Neural cell (in vitro differentiated cells): ENCODE results near the gene PTTG1.

Experiments
- MXI1 ChIP-seq: fragments of 450-650 bp; conservative IDR thresholded peaks from 2 replicates; pipeline ENCODE4 v1.6.1; 2014; ENCODE audit warnings: antibody characterized with exemption, mild to moderate bottlenecking; ENCODE audit not compliant: poor library complexity, severe bottlenecking
- TAF1 ChIP-seq: IDR thresholded peaks from 2 replicates; pipeline ENCODE4 v1.6.1; 2012; ENCODE audit warnings: low read depth
- TF ChIP-seq, protein P1 (sequence below): fragments of 450-650 bp; IDR thresholded peaks from 2 replicates; pipeline ENCODE4 v1.5.1; 2014; ENCODE audit warnings: antibody characterized with exemption, mild to moderate bottlenecking, moderate library complexity; ENCODE audit not compliant: poor library complexity, severe bottlenecking
- TF ChIP-seq, protein P2 (sequence below): IDR thresholded peaks from 2 replicates; pipeline ENCODE4 v1.6.1; 2012; ENCODE audit warnings: borderline replicate concordance

DNA sequence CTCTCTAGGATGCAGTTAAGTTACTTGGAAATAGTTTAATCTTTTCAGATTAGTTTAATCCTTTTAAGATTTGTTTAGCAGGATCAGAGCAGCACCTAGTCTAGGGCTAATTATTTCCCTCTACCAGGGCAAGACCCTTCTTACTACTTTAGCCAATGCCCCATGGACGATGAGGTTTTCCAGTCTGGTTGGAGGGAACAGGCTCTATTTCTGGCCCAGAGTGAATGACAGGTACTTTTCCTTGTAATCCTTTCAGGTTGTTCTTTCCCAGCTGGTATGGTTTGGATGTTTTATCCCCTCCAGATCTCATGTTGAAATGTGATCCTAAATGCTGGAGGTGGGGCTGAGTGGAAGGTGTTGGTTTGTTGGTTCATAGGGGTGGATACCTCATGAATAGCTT is 27.2 kb downstream of the PTTG1 start:
- TF ChIP-seq, protein P1, sequence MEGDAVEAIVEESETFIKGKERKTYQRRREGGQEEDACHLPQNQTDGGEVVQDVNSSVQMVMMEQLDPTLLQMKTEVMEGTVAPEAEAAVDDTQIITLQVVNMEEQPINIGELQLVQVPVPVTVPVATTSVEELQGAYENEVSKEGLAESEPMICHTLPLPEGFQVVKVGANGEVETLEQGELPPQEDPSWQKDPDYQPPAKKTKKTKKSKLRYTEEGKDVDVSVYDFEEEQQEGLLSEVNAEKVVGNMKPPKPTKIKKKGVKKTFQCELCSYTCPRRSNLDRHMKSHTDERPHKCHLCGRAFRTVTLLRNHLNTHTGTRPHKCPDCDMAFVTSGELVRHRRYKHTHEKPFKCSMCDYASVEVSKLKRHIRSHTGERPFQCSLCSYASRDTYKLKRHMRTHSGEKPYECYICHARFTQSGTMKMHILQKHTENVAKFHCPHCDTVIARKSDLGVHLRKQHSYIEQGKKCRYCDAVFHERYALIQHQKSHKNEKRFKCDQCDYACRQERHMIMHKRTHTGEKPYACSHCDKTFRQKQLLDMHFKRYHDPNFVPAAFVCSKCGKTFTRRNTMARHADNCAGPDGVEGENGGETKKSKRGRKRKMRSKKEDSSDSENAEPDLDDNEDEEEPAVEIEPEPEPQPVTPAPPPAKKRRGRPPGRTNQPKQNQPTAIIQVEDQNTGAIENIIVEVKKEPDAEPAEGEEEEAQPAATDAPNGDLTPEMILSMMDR, result no peak
- TF ChIP-seq TAF1 (no peak), MXI1 (no peak)
- TF ChIP-seq, protein P2, sequence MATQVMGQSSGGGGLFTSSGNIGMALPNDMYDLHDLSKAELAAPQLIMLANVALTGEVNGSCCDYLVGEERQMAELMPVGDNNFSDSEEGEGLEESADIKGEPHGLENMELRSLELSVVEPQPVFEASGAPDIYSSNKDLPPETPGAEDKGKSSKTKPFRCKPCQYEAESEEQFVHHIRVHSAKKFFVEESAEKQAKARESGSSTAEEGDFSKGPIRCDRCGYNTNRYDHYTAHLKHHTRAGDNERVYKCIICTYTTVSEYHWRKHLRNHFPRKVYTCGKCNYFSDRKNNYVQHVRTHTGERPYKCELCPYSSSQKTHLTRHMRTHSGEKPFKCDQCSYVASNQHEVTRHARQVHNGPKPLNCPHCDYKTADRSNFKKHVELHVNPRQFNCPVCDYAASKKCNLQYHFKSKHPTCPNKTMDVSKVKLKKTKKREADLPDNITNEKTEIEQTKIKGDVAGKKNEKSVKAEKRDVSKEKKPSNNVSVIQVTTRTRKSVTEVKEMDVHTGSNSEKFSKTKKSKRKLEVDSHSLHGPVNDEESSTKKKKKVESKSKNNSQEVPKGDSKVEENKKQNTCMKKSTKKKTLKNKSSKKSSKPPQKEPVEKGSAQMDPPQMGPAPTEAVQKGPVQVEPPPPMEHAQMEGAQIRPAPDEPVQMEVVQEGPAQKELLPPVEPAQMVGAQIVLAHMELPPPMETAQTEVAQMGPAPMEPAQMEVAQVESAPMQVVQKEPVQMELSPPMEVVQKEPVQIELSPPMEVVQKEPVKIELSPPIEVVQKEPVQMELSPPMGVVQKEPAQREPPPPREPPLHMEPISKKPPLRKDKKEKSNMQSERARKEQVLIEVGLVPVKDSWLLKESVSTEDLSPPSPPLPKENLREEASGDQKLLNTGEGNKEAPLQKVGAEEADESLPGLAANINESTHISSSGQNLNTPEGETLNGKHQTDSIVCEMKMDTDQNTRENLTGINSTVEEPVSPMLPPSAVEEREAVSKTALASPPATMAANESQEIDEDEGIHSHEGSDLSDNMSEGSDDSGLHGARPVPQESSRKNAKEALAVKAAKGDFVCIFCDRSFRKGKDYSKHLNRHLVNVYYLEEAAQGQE, result no peak
